Measurements from ENCODE around the gene NAAA.
"Not testable (repeated sequence)": the region's sequence is repeated elsewhere in the genome, so short reads cannot be mapped to it uniquely, and the experiment has no call there.

Gene NAAA

DNA sequence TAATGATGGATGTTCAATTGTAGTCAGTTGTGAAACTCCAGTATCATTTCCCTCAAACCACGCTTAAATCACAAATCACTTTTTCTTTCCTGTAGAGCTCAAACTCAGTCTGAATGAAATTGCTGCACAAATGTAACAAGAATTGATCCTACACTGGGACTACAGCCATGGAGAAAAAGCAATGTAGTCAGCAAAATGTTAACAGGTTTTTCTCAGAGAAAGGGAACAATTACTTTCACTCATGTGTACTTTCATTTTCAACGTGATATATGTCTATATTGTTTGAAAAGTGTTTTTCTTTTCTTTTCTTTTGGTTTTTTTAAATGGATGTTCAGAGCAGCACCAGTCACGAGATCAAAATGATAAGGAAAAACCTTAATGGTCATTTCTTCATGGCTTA lies 27.3 kb upstream of the NAAA start:
- DNase-seq (ENCODE audit: low spot score), result no peak
- in situ Hi-C loops (cut with MboI; ENCODE audit: low pct_unique_long_range_greater_than_20kb, low sequenced_read_pairs, unreplicated experiment), result no loop called here
- TF ChIP-seq, protein P1, sequence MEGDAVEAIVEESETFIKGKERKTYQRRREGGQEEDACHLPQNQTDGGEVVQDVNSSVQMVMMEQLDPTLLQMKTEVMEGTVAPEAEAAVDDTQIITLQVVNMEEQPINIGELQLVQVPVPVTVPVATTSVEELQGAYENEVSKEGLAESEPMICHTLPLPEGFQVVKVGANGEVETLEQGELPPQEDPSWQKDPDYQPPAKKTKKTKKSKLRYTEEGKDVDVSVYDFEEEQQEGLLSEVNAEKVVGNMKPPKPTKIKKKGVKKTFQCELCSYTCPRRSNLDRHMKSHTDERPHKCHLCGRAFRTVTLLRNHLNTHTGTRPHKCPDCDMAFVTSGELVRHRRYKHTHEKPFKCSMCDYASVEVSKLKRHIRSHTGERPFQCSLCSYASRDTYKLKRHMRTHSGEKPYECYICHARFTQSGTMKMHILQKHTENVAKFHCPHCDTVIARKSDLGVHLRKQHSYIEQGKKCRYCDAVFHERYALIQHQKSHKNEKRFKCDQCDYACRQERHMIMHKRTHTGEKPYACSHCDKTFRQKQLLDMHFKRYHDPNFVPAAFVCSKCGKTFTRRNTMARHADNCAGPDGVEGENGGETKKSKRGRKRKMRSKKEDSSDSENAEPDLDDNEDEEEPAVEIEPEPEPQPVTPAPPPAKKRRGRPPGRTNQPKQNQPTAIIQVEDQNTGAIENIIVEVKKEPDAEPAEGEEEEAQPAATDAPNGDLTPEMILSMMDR (IDR thresholded peaks at IDR 0.05; ENCODE audit: extremely low read depth, insufficient read depth, missing control alignments), result no peak

DNA sequence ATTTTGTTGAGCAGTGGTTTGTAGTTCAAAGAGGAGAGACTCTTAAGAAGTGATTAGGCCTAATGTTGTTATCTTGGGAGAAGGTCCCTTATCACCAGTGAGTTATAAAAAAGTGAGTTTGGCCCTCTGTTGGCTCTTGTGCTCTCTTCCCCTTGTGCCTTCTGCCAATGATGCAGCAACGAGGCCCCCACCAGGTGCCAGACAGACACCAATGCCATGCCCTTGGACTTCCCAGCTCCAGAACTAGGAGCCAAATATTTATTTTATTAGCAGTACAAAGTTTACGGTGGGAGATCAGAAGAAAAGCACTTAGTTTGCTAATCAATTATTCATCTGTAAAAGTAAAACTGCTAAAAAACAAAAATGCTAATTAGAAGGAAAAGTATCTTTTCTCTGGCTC lies 22.7 kb upstream of the NAAA start:
- in situ Hi-C loops (cut with MboI; ENCODE audit: low pct_unique_long_range_greater_than_20kb, low sequenced_read_pairs, unreplicated experiment), result no loop called here
- TF ChIP-seq, protein P1 (IDR thresholded peaks at IDR 0.05; ENCODE audit: extremely low read depth, insufficient read depth, missing control alignments), result no peak
- DNase-seq (ENCODE audit: low spot score), result no peak

DNA sequence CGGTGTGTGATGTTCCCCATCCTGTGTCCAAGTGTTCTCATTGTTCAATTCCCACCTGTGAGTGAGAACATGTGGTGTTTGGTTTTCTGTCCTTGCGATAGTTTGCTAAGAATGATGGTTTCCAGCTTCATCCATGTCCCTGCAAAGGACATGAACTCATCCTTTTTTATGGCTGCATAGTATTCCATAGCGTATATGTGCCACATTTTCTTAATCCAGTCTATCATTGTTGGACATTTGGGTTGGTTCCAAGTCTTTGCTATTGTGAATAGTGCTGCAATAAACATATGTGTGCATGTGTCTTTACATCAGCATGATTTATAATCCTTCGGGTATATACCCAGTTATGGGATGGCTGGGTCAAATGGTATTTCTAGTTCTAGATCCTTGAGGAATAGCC lies 21.3 kb upstream of the NAAA start:
- DNase-seq (ENCODE audit: low spot score); in situ Hi-C loops (cut with MboI; ENCODE audit: low pct_unique_long_range_greater_than_20kb, low sequenced_read_pairs, unreplicated experiment): not testable (repeated sequence)

DNA sequence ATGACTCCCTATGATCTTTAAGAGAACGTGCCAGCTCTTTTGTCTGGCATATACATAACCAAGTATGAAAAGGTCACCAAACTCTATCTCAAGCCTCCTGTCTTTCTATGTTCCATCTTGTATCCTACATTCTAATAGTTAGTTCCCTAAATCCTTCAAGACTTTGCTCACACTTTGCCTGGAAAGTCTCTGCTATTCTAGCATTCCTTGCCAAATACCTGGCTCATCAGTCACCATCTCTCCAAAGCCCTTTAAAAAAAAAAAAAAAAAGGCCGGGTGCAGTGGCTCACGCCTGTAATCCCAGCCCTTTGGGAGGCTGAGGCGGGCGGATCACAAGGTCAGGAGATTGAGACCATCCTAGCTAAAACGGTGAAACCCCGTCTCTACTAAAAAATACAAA lies 17.7 kb upstream of the NAAA start:
- DNase-seq (ENCODE audit: low spot score); in situ Hi-C loops (cut with MboI; ENCODE audit: low pct_unique_long_range_greater_than_20kb, low sequenced_read_pairs, unreplicated experiment): not testable (repeated sequence)

DNA sequence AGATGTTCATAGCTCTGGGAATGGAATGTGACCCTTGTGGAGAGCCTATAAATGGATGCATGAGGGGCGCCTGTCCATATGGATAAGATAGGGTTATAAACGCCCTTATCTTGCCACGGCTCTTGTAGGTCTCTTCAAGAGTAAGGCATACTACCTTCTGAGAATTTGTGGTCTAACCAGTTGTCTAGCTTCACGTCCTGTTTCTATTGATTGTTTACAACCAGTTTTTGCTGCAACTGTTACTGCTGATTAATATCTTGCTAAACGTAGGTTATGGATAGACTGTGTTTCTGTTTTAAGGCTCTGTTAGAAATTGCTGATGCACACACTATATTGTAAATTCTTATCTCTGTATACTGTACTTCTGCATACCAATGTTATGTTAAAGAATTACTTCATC lies 14.0 kb upstream of the NAAA start:
- DNase-seq (ENCODE audit: low spot score); in situ Hi-C loops (cut with MboI; ENCODE audit: low pct_unique_long_range_greater_than_20kb, low sequenced_read_pairs, unreplicated experiment): not testable (repeated sequence)

DNA sequence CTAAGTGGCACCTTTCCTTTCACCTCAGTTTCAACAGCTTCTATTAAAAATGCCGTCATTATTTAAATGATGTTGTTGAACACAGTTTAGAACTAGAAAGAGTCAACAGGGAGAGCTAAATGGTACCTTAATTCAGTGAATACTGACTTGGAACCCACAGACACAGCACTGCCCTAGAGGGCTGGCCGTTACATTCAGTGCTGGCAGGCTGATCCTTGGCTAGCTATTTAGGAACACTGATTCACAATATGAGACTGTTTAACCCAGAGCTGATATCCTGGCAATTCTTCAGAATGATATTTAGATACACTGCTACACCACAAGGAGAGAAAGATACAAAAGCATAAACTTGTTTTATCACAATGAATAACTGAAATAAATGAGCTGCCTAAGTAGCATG lies 12.7 kb upstream of the NAAA start:
- no peak for DNase-seq (ENCODE audit: low spot score)

DNA sequence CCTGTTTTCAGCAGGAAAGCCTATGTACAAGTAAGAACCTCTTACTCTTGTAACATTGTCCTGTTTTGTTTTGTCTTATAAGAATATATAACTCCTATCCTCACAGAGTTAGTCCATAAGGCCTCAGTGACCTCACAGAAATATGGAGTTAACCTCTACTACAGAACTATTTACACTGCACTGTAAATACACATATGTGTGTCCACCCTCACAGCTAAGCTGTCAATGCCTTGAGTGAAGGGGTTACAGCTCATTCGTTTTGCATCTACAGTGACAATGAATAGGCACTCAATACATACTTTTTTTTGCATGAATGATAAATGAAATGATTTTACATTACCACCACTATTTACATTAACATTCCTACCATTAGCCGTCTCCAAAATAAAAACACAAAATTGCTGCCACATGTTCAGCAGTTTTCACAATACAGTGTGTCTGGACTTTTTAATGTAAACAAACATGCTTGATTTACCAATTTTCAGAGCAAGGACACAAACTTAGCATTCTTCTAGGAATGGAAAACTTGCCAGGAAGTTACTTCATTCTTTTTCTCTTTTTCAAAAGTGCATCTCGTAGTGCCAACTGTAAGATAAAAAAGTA lies 9.5 kb upstream of the NAAA start:
- no peak for DNase-seq (ENCODE audit: low spot score)
- in situ Hi-C loops (cut with MboI; ENCODE audit: low pct_unique_long_range_greater_than_20kb, low sequenced_read_pairs, unreplicated experiment), result no loop called here
- TF ChIP-seq, protein P1 (IDR thresholded peaks at IDR 0.05; ENCODE audit: extremely low read depth, insufficient read depth, missing control alignments), result no peak

More for the DNA sequence above, 12.7 kb upstream of the NAAA start:
- TF ChIP-seq, protein P1 (IDR thresholded peaks at IDR 0.05; ENCODE audit: extremely low read depth, insufficient read depth, missing control alignments), result no peak
- in situ Hi-C loops (cut with MboI; ENCODE audit: low pct_unique_long_range_greater_than_20kb, low sequenced_read_pairs, unreplicated experiment), result no loop called here

DNA sequence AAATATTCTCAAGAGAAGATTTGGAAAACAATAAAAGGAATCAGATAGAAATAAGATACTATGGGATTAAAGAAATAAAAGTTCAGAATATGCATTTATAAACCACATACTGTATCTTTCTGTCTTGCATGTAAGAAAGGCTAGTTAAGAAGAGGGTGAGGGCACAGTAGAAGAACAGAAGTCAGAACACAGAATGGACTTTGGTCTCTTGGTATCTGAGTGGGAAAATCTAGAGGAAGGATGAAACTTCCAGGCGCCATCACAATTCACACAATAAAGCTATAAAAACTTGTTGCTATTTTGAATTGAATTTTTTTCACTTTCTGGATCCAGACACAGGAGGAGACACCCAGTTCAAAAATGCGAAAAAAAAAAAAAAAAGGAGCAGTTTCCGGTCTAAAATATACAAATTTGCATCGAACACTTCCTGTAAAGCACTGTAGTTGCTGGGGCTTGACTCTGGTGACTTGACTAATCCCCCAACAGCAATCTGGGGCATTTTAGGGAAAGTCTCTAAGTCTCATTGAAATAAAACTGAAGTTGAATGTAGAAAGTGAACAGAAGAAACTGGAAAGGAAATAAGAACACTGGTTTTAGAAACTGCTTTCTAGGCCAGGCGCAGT lies 8.1 kb upstream of the NAAA start:
- peak; percentile 34 for DNase-seq (ENCODE audit: low spot score)
- TF ChIP-seq, protein P1 (IDR thresholded peaks at IDR 0.05; ENCODE audit: extremely low read depth, insufficient read depth, missing control alignments), result no peak
- in situ Hi-C loops (cut with MboI; ENCODE audit: low pct_unique_long_range_greater_than_20kb, low sequenced_read_pairs, unreplicated experiment), result no loop called here
